Thyroid gland (tissue), 4 donors: ENCODE data around the gene ADGRB3.

Experiments
- CTCF ChIP-seq, 6 experiments: fragments of 200-600 bp in 3 of 6; fragments of 450-650 bp in 3 of 6; sonication (generic) in 3 of 6; IDR thresholded peaks; one replicate each; pipeline ENCODE4 v1.5.1; 2016 to 2019; ENCODE audit warnings: antibody characterized with exemption in 6 of 6, mild to moderate bottlenecking in 2 of 6, inconsistent platforms in 1 of 6, moderate library complexity in 1 of 6
- POLR2A ChIP-seq, 2 donors: fragments of 450-650 bp; IDR thresholded peaks; one replicate each; pipeline ENCODE4 v1.6.1; 2017; ENCODE audit warnings: antibody characterized with exemption in 2 of 2, mild to moderate bottlenecking in 2 of 2, moderate library complexity in 1 of 2

GRCh38 chr6:69185276-69185675 lies 550.2 kb downstream of the ADGRB3 start:
- no peak for TF ChIP-seq CTCF (IDR thresholded peaks at IDR 0.05)
- TF ChIP-seq POLR2A (IDR thresholded peaks at IDR 0.05): no peak
